SK-N-SH (cell line): ENCODE results near the gene BRD9. TPM values are rescaled to one million over a fixed set of nuclear protein-coding genes. Genes with fewer than 3 reads are reported as not detected.
"Not testable (repeated sequence)": the region's sequence is repeated elsewhere in the genome, so short reads cannot be mapped to it uniquely, and the experiment has no call there.

ENCODE experiments used
- CTCF ChIA-PET: fragments of 300-600, 350-600 bp; formaldehyde crosslinking; extraction: SDS; loops from one replicate; lab custom pipeline; 2021; lab: Yijun Ruan, JAX
- POLR2A ChIA-PET: fragments of 350-600 bp; sonication (Branson Sonifier 250); formaldehyde crosslinking; extraction: SDS; loops from one replicate; lab custom pipeline; 2020; ENCODE audit warnings: antibody characterized with exemption, inconsistent platforms; lab: Yijun Ruan, JAX
- DNase-seq: peaks from one replicate; pipeline ENCODE4 v3.0.0; 2012
- H2AFZ ChIP-seq: fragments of 200-600 bp; sonication (generic); 2 replicates; pipeline ENCODE4 v1.8.1; 2016; ENCODE audit warnings: antibody characterized with exemption, mild to moderate bottlenecking, low read depth
- H3F3A ChIP-seq: fragments of 200-600 bp; sonication (generic); replicated peaks from 2 replicates; pipeline ENCODE3; 2016; ENCODE audit warnings: antibody characterized with exemption, mild to moderate bottlenecking; ENCODE audit not compliant: insufficient read depth
- H3K27ac ChIP-seq, 2 experiments: fragments of 200-500 bp in 1 of 2; fragments of 200-600 bp in 1 of 2; sonication (Bioruptor generic) in 1 of 2; sonication (generic), shearing (Covaris generic) in 1 of 2; 2 replicates each; pipeline versions ENCODE4 v1.5.1 to v1.6.1; 2014 to 2016; ENCODE audit warnings: low read depth in 2 of 2, inconsistent platforms in 1 of 2, low read length in 1 of 2, mild to moderate bottlenecking in 1 of 2, mixed read lengths in 1 of 2
- H3K27me3 ChIP-seq: fragments of 200-600 bp; sonication (generic), shearing (Covaris generic); 2 replicates; pipeline ENCODE4 v1.6.1; 2016; ENCODE audit warnings: mixed run types; ENCODE audit not compliant: insufficient read depth
- H3K36me3 ChIP-seq, 2 experiments: fragments of 200-500 bp in 1 of 2; fragments of 200-600 bp in 1 of 2; sonication (Bioruptor generic) in 1 of 2; sonication (generic) in 1 of 2; replicated peaks in 1 of 2; 2 replicates each; pipeline versions ENCODE3 to v1.5.1; 2014 to 2016; ENCODE audit warnings: low read length in 1 of 2, mild to moderate bottlenecking in 1 of 2; ENCODE audit not compliant: insufficient read depth in 2 of 2, control insufficient read depth in 1 of 2
- H3K4me1 ChIP-seq, 2 experiments: fragments of 200-500 bp in 1 of 2; fragments of 200-600 bp in 1 of 2; sonication (Bioruptor generic) in 1 of 2; sonication (generic), shearing (Covaris generic) in 1 of 2; 2 replicates each; pipeline versions ENCODE4 v1.5.1 to v1.6.1; 2014 to 2016; ENCODE audit warnings: low read depth in 1 of 2, low read length in 1 of 2, mixed run types in 1 of 2; ENCODE audit not compliant: insufficient read depth in 2 of 2, control insufficient read depth in 1 of 2
- H3K4me2 ChIP-seq: fragments of 200-600 bp; sonication (generic), shearing (Covaris generic); 2 replicates; pipeline ENCODE4 v1.6.1; 2017; ENCODE audit warnings: mixed run types
- H3K4me3 ChIP-seq, 2 experiments: fragments of 200-500 bp in 1 of 2; fragments of 200-600 bp in 1 of 2; sonication (Bioruptor generic) in 1 of 2; sonication (generic), shearing (Covaris generic) in 1 of 2; 2 replicates each; pipeline versions ENCODE4 v1.5.1 to v1.8.1; 2014 to 2016; ENCODE audit warnings: low read depth in 2 of 2, inconsistent platforms in 1 of 2, low read length in 1 of 2, mild to moderate bottlenecking in 1 of 2, mixed read lengths in 1 of 2, moderate library complexity in 1 of 2
- H3K79me2 ChIP-seq: fragments of 200-600 bp; sonication (generic); 2 replicates; pipeline ENCODE4 v1.8.1; 2017; ENCODE audit warnings: mild to moderate bottlenecking; ENCODE audit not compliant: insufficient read depth
- H3K9ac ChIP-seq: fragments of 200-600 bp; sonication (generic); 2 replicates; pipeline ENCODE4 v1.6.1; 2017; ENCODE audit warnings: mixed run types
- H3K9me2 ChIP-seq: fragments of 200-600 bp; sonication (generic); 2 replicates; pipeline ENCODE4 v1.6.1; 2017; ENCODE audit warnings: mixed run types
- H3K9me3 ChIP-seq: fragments of 200-600 bp; sonication (generic); 2 replicates; pipeline ENCODE4 v1.6.1; 2017; ENCODE audit warnings: mixed run types, mild to moderate bottlenecking, moderate library complexity
- H4K20me1 ChIP-seq: fragments of 200-600 bp; sonication (generic); 2 replicates; pipeline ENCODE4 v1.6.1; 2017; ENCODE audit warnings: mild to moderate bottlenecking, mixed run types; ENCODE audit not compliant: insufficient read depth
- GABPA ChIP-seq: IDR thresholded peaks from 2 replicates; pipeline ENCODE4 v1.4.0; 2012; ENCODE audit warnings: low read depth, mild to moderate bottlenecking
- WGBS: methylation state at CpG from one replicate; pipeline ENCODE4 v1.1.6; 2017; ENCODE audit warnings: low lambda C conversion rate; 5-methylcytosine and 5-hydroxymethylcytosine counted together
- polyA plus RNA-seq, 3 experiments: library from polyadenylated mRNA; depleted of rRNA; stranded (reverse); fragments of >200 nt; gene quantifications; 2 replicates each; pipeline ENCODE4 v1.2.3, GENCODE V29; 2012

The BRD9 gene
- polyA plus RNA-seq, 1 of the 3 experiments (the other 2 are of a cell fraction) = 19.5 TPM

DNA sequence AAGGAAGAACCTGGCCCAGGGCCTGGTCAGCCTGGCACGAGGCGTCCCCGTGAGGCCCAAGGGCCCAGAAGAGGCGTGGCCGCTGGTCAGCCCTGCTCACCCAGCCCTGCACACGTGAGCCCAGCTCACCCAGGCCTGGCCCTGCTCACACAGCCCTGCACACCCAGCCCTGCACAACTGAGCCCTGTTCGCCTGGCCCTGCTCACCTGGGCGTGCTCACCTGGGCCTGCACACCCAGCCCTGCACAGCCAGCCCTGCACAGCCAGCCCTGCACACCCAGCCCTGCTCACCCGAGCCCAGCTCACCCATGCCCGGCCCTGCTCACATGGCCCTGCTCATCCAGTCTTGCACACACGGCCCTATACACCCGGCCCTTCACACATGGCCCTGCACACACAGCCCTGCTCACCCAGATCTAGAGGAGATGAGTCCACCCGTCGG lies 43.9 kb downstream of the BRD9 start:
- ChIA-PET CTCF (no interaction called here), POLR2A (no interaction called here)
- Histone ChIP-seq H3K9ac (no peak overlapping the region), H3K4me3 (no peak overlapping the region), H3K9me2 (no peaks in the 10 kb centered on the region), H3K27me3 (peaks cover 39% of the 10 kb centered on the region), H3K4me1 (peaks cover 0 to 13% of the 10 kb centered on the region in 2 experiments; a peak in 1 of 4 replicates), H4K20me1 (no peaks in the 10 kb centered on the region), H3K36me3 (no peaks in the 10 kb centered on the region), H3K27ac (no peak overlapping the region), H3F3A (no peaks in the 10 kb centered on the region), H3K79me2 (no peaks in the 10 kb centered on the region), H3K9me3 (no peaks in the 10 kb centered on the region), H2AFZ (no peak overlapping the region)
- WGBS = 80% methylated on average over 9 of the region's 14 CpGs
- no peak for DNase-seq
- TF ChIP-seq GABPA = no peak
- TF ChIP-seq, all 33 proteins: peak for 0
- H3K4me2 ChIP-seq = no peak overlapping the region

DNA sequence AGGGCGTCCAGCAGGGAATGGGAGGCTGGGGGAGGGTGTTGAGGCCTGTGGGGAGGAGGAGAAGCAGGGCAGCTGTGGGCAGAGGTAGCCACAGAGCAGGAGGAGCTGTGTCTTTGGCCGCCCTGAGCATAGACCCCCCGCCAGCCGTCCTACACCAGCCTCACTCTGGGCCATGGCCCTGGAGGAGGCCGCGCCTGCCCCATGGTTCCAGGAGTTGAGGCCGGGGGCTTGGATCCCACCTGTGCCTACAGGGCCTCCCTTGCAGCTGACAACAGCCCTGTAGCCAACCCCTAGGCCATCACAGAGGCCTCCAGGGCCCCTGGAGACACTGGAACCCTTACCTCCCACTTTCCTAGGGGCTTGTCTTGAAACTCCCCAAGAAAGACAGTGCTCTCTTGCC lies 44.9 kb downstream of the BRD9 start:
- Histone ChIP-seq H3K27me3 (peaks cover 31% of the 10 kb centered on the region), H3K4me1 (peaks cover 0 to 13% of the 10 kb centered on the region in 2 experiments; a peak in 1 of 4 replicates)
- POLR2A ChIA-PET, DNase-seq, H3K27ac ChIP-seq, H2AFZ ChIP-seq, H3K4me2 ChIP-seq, H3K9me2 ChIP-seq, H4K20me1 ChIP-seq, H3K4me3 ChIP-seq, H3K9me3 ChIP-seq, H3K9ac ChIP-seq, H3F3A ChIP-seq, H3K79me2 ChIP-seq, CTCF ChIA-PET, H3K36me3 ChIP-seq: not testable (repeated sequence)
- no CpG with 5 or more reads among the region's 7 CpGs for WGBS

- H3K9me2 ChIP-seq, H3K9ac ChIP-seq, H2AFZ ChIP-seq, DNase-seq, CTCF ChIA-PET, H4K20me1 ChIP-seq, H3F3A ChIP-seq, H3K4me2 ChIP-seq, H3K36me3 ChIP-seq, H3K79me2 ChIP-seq, POLR2A ChIA-PET, H3K27ac ChIP-seq, H3K9me3 ChIP-seq, H3K4me3 ChIP-seq: not testable (repeated sequence)
- 64% methylated on average over 6 of the region's 18 CpGs for WGBS
- peaks cover 0 to 13% of the 10 kb centered on the region in 2 experiments; a peak in 1 of 4 replicates for H3K4me1 ChIP-seq
- H3K27me3 ChIP-seq = peaks cover 26% of the 10 kb centered on the region
These were observed 45.4 kb downstream of the BRD9 start for GRCh38 chr5:847212-847611.

- H3K4me2 ChIP-seq, H3K9me2 ChIP-seq, H3F3A ChIP-seq, CTCF ChIA-PET, H3K27ac ChIP-seq, H3K4me3 ChIP-seq, H3K9ac ChIP-seq, H4K20me1 ChIP-seq, DNase-seq, POLR2A ChIA-PET, H3K9me3 ChIP-seq, H2AFZ ChIP-seq, H3K36me3 ChIP-seq, H3K79me2 ChIP-seq: not testable (repeated sequence)
- Histone ChIP-seq H3K4me1 (peaks cover 0 to 13% of the 10 kb centered on the region in 2 experiments; a peak in 1 of 4 replicates), H3K27me3 (peaks cover 20% of the 10 kb centered on the region)
- 58% methylated on average over 18 of the region's 18 CpGs for WGBS
These were observed 46.0 kb downstream of the BRD9 start for GRCh38 chr5:846602-847091.

DNA sequence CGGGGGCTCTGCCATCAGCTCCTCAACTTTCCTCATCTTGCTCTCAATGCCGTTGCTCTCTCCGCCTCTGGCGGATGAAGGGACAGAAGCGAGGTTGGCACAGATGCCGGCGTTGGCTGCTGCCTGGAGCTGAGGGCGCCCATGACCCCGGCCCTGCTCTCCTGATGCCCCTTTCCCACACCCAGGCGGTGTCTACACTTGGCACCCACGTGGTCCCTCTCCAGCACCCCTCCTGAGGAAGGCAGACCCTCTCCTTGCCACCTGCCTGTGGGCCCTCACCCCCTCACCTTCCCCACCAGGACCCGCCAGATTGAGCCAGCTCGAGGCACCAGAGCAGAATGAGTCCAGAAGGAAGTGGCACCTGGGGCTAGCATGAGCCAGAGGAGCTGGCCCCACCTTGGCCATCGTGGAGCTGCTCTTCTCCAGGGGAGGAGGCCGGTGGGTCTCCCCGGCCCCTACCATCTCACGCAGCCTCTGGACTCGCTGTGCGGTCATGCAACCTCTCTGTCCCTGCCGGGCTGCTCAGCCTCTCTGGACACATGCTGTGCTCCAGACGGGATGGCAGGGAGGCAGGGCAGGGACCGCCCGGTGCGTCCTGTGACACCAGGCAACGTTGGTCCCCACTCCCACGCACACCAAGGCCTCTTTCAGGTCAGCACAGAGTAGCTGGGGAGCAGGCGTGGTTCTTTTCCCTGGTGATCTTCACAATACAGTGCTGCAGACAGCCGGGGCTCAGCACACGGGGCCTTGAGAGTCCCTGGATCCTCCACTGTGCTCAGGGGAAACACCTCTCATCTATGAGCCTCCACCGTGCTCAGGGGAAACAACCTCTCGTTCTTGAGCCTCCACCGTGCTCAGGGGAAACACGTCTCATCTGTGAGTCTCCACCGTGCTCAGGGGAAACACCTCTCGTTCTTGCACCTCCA lies 46.7 kb downstream of the BRD9 start:
- H3K9ac ChIP-seq, H3K36me3 ChIP-seq, H3K9me3 ChIP-seq, H3K79me2 ChIP-seq, H3K9me2 ChIP-seq, H3K4me3 ChIP-seq, H3K27ac ChIP-seq, H2AFZ ChIP-seq, DNase-seq, H4K20me1 ChIP-seq, CTCF ChIA-PET, POLR2A ChIA-PET, H3F3A ChIP-seq, H3K4me2 ChIP-seq: not testable (repeated sequence)
- peaks cover 13% of the 10 kb centered on the region for H3K27me3 ChIP-seq
- H3K4me1 ChIP-seq = peaks cover 0 to 12% of the 10 kb centered on the region in 2 experiments; a peak in 1 of 4 replicates
- 47% methylated on average over 15 of the region's 35 CpGs for WGBS

- H3K4me3 ChIP-seq, CTCF ChIA-PET, H3K27ac ChIP-seq, H4K20me1 ChIP-seq, H3K4me1 ChIP-seq, H3K4me2 ChIP-seq, H3K9me3 ChIP-seq, H3K9ac ChIP-seq, H3K36me3 ChIP-seq, H2AFZ ChIP-seq, H3K79me2 ChIP-seq, H3K9me2 ChIP-seq, H3F3A ChIP-seq, DNase-seq, POLR2A ChIA-PET, H3K27me3 ChIP-seq: not testable (repeated sequence)
- 88% methylated on average over 12 of the region's 21 CpGs for WGBS
These were observed 47.4 kb downstream of the BRD9 start for GRCh38 chr5:845031-845675.
